Endothelial cell of hepatic sinusoid (primary cell): ENCODE measurements around the gene GLOD4.
"Not testable (repeated sequence)": the region's sequence is repeated elsewhere in the genome, so short reads cannot be mapped to it uniquely, and the experiment has no call there.

ENCODE experiments used
- in situ Hi-C: cut with HindIII; loops from 2 replicates; pipeline ENCODE4 v1.10.0; 2017; ENCODE audit warnings: low sequenced_read_pairs

The GLOD4 gene

GRCh38 chr17:802901-803881, 21.1 kb upstream of the GLOD4 start:
- in situ Hi-C loops, result loop anchor here (5.0 kb wide), 1 partner anchor 94 kb away; no protein-coding TSS in a partner anchor

GRCh38 chr17:802481-802880, 20.4 kb upstream of the GLOD4 start:
- in situ Hi-C loops, result loop anchor here (5.0 kb wide), 1 partner anchor 95 kb away; no protein-coding TSS in a partner anchor

DNA sequence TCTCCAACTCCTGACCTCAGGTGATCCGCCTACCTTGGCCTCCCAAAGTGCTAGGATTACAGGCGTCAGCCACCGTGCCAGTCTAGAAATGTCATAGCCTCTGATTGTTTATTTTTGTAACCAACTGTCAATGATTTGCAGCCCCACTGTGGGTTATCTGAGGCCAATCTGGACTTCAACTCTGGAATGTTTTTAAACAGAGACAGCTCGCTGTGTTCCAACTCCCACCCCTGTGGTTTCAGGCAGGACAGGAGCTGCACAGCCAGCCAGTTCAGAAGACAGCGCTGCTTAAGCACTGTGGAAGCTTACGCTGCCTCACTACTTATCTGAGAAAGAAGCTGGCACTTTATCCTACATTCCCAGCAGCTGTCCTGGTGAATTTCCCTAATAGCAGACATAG, 19.6 kb upstream of the GLOD4 start:
- in situ Hi-C loops, result loop anchor here (5.0 kb wide), 1 partner anchor 96 kb away; no protein-coding TSS in a partner anchor

DNA sequence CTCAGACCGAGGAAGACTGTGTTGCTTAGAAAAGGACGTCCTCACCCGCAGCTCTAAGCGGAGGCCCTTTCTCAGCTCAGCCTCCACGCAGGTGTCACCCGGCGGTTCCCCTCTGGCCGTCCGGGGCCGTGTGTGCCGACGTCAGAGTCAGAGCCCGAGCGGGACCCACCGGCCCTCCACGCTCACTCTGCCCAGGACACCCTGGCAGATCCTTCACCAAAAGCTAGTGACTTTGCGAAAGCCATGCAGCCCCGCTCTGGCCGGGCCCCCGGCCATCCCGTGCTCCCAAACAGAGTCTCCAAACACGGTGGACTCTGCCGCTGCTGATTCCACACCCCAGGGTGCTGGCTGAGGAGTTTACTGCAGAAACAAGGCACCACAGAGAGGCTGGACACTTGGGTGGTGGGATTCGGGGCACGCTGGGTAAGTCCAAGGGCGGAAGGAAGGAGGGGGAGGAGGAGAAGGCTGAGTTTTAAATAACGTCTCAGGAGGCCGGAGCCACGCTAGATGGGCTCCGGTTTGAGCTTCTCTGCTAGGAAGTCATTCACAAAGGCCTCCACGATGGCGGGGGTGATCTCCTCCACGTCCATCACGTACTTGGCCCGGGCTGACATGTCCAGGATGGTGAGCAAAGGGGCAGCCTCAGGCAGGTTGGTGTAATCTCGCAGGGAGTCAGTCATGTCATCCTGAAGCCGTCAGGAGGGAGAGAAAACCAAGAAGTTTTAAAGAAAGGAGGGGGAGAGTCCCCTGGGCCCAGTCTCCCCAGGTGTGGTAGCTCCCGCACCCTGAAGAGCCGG, 18.6 kb upstream of the GLOD4 start:
- in situ Hi-C loops, result loop anchor here (5.0 kb wide), 1 partner anchor 97 kb away; no protein-coding TSS in a partner anchor

DNA sequence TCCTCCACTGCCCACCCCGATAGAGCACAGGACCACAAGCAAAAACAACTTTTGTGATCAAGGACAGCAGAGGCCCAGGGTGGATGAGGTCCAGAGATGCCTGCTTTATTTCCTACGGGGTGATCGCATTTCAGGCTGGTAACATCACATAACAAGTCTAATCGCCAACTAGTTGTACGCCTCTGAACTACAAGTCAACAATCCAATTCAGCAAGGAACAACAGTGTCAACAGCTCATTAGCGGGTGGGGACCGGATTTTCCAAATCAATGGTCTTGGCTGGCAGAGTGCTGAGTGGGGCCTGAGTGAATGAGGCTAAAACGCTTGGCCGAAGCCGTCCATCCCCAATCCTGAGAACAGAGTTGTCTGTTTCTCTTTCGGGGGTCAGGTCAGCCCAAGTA, 17.2 kb upstream of the GLOD4 start:
- in situ Hi-C loops, result no loop called here

DNA sequence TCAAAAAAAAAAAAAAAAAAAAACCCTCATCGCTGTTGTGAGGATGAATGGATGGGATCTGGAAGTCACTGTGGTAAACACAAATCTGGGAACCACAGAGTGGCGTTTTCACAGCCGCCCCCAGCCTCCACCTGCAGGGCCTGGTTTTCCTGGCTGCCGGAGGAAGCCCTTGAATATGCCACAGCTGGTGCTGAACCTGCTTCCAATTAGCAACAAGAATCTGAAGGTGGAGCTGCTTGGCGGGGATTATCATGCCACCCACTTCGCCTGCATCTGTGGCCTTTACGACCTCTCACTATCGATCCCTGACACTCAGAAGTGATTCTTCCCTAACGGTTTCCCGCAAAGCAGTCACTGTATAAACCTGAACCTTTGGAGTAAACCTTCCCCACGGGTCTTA, 16.2 kb upstream of the GLOD4 start:
- in situ Hi-C loops, result no loop called here

GRCh38 chr17:797236-797840, 15.3 kb upstream of the GLOD4 start:
- in situ Hi-C loops, result no loop called here

DNA sequence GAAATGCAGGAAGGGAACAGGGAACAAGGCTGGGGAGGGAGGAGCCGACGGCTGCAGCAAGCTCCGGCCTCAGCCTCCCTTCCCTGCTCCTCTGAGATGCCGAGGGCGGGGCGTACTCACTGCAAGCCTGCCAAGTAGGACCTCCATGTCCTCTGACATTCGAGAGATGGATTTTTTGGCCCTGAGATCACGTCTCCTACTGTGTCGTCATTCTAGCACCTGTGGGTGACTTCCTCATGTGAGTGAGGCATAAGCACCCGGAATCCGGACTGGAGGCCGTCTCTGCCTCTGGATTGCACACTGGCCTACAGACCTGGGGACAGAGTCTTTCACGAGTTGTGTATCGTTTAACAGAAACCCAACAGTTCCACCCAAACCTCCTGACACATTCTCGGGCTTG, 14.5 kb upstream of the GLOD4 start:
- in situ Hi-C loops, result no loop called here

GRCh38 chr17:795721-796120, 13.6 kb upstream of the GLOD4 start:
- in situ Hi-C loops, result no loop called here

DNA sequence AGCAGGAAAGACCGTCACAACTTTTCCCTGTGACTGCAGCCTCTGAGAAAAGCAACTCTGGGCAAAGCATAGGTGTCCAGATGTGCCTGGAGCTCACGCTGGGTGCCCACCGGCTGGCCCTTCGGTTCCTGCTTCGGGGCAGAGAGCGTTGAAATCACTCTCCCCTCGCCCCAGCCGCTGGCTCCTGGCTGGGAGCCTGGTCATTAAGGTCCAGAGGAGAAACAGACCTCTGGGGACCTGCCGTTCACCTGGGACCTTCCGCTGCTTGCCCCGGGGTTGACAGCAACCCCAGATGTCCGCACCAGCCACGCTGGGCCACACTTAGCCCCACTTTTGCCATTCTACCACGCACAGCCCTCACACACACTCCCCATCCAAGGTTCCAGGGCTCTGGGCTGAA, 13.2 kb upstream of the GLOD4 start:
- in situ Hi-C loops, result no loop called here

DNA sequence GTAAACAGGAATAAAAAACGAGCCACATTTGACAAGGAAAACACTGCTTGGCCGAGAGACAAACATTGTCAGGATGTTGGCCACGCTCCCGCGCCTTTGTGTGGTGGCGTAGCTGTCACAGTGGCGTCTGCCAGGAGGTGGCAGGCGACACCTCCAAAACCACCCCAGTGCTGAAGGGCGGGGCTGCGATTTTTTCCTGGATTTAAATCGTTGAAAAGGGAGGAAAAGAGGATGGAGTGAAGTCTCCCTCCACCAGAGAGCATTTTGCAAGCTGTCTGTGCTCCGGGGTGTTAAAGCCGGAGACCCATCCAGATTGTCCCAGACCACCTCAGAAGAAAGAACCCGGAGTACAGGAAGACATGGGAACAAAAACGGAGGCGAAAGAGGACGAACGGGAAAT, 12.8 kb upstream of the GLOD4 start:
- in situ Hi-C loops, result no loop called here

GRCh38 chr17:792277-792676, 10.2 kb upstream of the GLOD4 start:
- in situ Hi-C loops, result no loop called here

- in situ Hi-C loops, result no loop called here
Observed at GRCh38 chr17:791829-792228, 9.7 kb upstream of the GLOD4 start.

GRCh38 chr17:790874-791247, 8.8 kb upstream of the GLOD4 start:
- in situ Hi-C loops, result not testable (repeated sequence)

DNA sequence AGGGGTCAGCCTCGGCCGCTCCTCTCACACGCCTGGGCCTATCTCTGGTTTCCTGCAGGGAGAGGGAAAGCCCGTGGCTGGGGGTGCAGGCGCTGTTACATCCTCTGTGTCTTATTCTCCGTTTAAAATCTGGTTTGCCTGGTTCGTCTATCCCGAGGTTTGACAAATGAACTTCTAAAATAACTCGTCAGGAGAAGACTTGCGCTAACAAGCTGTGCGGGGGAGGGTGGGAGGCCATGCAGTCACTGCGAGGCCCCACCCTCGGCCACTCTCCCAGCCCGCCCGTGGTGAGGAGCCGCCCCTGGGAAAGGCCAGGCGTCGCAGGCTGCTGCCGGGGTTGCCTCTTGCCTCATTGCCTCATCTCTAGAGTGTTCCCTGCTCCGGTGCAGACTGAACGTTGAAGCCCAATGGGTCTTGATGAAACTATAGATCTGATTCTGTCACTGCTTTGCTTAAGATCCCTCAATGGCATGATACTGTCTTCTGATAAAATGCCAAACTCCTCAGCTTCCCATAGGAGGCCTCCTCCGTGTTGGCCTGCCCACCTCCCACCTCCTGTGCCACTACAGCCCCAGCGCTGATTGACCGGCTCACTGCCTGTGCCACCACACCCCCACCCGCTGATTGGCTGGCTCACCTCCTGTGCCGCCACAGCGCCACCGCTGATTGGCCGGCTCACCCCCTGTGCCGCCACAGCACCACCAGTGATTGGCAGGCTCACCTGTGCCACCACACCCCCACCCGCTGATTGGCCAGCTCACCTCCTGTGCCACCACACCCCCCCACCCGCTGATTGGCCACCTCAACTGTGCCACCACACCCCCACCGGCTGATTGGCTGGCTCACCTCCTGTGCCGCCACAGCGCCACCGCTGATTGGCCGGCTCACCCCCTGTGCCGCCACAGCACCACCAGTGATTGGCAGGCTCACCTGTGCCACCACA, 8.1 kb upstream of the GLOD4 start:
- in situ Hi-C loops, result not testable (repeated sequence)

GRCh38 chr17:789160-789840, 7.2 kb upstream of the GLOD4 start:
- in situ Hi-C loops, result no loop called here

GRCh38 chr17:788551-788950, 6.5 kb upstream of the GLOD4 start:
- in situ Hi-C loops, result no loop called here

- in situ Hi-C loops, result no loop called here
Observed at GRCh38 chr17:787641-788221, 5.7 kb upstream of the GLOD4 start.

- in situ Hi-C loops, result not testable (repeated sequence)
Observed at GRCh38 chr17:785901-786300, 3.8 kb upstream of the GLOD4 start.
